Activated CD4-positive, alpha-beta T cell treated with anti-CD3 and anti-CD28 coated beads for 36 hours (primary cell): ENCODE data around the gene PCDH11X. TPM values are rescaled to one million over a fixed set of nuclear protein-coding genes. Genes with fewer than 3 reads are reported as not detected.
A peak's percentile ranks its signal among the peaks of the same experiment; 100 is the strongest.
"Not testable (repeated sequence)": the region's sequence is repeated elsewhere in the genome, so short reads cannot be mapped to it uniquely, and the experiment has no call there.

Source experiments
- ATAC-seq: fragments of 200-7000 bp; cut with Tn5 transposase; one replicate; pipeline ENCODE4 v1.10.0; 2021; ENCODE audit warnings: mild to moderate bottlenecking, moderate library complexity
- CTCF ChIA-PET: fragments of 350-600 bp; sonication (Branson Sonifier 250); formaldehyde crosslinking; loops from one replicate; lab custom pipeline; 2021; ENCODE audit warnings: antibody characterized with exemption; lab: Charles Lee
- POLR2A ChIA-PET: fragments of 350-600 bp; sonication (Branson Sonifier 250); formaldehyde crosslinking; loops from one replicate; lab custom pipeline; 2021; ENCODE audit warnings: antibody characterized with exemption, inconsistent platforms; lab: Charles Lee
- DNase-seq: peaks from one replicate; pipeline ENCODE4 v3.0.0-alpha.2; 2020
- H3K27ac Mint-ChIP-seq: one replicate; pipeline ENCODE4 v1.8.0; 2021; ENCODE audit warnings: mixed read lengths
- H3K27me3 Mint-ChIP-seq: one replicate; pipeline ENCODE4 v1.8.0; 2021; ENCODE audit warnings: mixed read lengths
- H3K36me3 Mint-ChIP-seq: one replicate; pipeline ENCODE4 v1.8.0; 2021; ENCODE audit warnings: low read depth, mixed read lengths
- H3K4me1 Mint-ChIP-seq: one replicate; pipeline ENCODE4 v1.8.0; 2021; ENCODE audit warnings: mixed read lengths
- H3K4me3 Mint-ChIP-seq: one replicate; pipeline ENCODE4 v1.8.0; 2021; ENCODE audit warnings: mild to moderate bottlenecking, moderate library complexity, mixed read lengths
- H3K9me3 Mint-ChIP-seq: one replicate; pipeline ENCODE4 v1.8.0; 2021; ENCODE audit warnings: low read depth, mixed read lengths
- intact Hi-C, 2 experiments: fragments of 100-400 bp; cut with DNase I in 1 of 2; cut with micrococcal nuclease in 1 of 2; formaldehyde crosslinking; loops; one replicate each; pipeline versions ENCODE4 v1.14.2 to v1.15.1; 2022 to 2024; cut with DNase I, micrococcal nuclease
- total RNA-seq, 2 experiments: library from RNA; stranded (reverse); gene quantifications; one replicate each; pipeline ENCODE4 v1.2.3, GENCODE V29; 2021

PCDH11X gene, protein sequence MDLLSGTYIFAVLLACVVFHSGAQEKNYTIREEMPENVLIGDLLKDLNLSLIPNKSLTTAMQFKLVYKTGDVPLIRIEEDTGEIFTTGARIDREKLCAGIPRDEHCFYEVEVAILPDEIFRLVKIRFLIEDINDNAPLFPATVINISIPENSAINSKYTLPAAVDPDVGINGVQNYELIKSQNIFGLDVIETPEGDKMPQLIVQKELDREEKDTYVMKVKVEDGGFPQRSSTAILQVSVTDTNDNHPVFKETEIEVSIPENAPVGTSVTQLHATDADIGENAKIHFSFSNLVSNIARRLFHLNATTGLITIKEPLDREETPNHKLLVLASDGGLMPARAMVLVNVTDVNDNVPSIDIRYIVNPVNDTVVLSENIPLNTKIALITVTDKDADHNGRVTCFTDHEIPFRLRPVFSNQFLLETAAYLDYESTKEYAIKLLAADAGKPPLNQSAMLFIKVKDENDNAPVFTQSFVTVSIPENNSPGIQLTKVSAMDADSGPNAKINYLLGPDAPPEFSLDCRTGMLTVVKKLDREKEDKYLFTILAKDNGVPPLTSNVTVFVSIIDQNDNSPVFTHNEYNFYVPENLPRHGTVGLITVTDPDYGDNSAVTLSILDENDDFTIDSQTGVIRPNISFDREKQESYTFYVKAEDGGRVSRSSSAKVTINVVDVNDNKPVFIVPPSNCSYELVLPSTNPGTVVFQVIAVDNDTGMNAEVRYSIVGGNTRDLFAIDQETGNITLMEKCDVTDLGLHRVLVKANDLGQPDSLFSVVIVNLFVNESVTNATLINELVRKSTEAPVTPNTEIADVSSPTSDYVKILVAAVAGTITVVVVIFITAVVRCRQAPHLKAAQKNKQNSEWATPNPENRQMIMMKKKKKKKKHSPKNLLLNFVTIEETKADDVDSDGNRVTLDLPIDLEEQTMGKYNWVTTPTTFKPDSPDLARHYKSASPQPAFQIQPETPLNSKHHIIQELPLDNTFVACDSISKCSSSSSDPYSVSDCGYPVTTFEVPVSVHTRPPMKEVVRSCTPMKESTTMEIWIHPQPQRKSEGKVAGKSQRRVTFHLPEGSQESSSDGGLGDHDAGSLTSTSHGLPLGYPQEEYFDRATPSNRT (N-terminal part only)
- total RNA-seq: under 1 TPM in 1 of 2 experiments, not detected in 1; 0.05 TPM

DNA sequence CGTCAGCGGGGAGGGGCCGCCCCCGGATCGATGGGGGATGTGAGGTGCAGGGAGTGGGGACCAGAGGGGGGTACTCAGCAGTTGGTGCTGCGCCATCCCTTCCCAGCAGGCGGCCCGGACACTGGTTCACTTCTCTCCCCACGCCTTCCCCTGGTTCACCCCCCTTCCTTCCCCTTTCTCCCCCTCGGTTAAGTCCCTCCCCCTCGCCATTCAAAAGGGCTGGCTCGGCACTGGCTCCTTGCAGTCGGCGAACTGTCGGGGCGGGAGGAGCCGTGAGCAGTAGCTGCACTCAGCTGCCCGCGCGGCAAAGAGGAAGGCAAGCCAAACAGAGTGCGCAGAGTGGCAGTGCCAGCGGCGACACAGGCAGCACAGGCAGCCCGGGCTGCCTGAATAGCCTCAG is at the start of gene PCDH11X:
TSS of gene PCDH11X (plus strand) at position 241 of the 400 bp plus-strand sequence. CDS start 56,130 bp downstream, outside the sequence.
- DNase-seq (peak; percentile 7), ATAC-seq (peak; percentile 53)
- H3K27ac Mint-ChIP-seq, H3K36me3 Mint-ChIP-seq, H3K9me3 Mint-ChIP-seq, CTCF ChIA-PET, intact Hi-C loops, H3K27me3 Mint-ChIP-seq, H3K4me3 Mint-ChIP-seq, POLR2A ChIA-PET, H3K4me1 Mint-ChIP-seq: not testable (repeated sequence)

DNA sequence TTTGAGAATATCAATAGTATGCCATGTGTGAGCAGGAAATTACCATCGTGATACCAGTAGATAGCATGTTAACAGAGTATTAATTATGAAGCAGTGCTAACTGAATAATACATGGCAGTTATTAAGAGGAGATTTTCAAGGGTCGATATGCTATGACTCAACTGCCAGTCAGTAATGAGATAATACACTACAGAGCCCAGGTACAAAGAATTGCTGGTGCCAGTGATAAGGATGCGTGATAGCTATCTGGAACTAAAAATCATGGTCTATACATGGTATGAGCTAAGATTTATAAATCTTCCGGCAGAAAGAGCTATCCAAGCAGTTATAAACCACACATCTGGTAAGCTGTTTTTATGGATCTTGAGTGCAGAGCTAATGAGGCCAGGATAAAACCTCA is 31.7 kb upstream of the PCDH11X start:
- POLR2A ChIA-PET, H3K4me3 Mint-ChIP-seq, H3K27ac Mint-ChIP-seq, H3K36me3 Mint-ChIP-seq, H3K27me3 Mint-ChIP-seq, intact Hi-C loops, ATAC-seq, H3K4me1 Mint-ChIP-seq, H3K9me3 Mint-ChIP-seq, CTCF ChIA-PET, DNase-seq: not testable (repeated sequence)

DNA sequence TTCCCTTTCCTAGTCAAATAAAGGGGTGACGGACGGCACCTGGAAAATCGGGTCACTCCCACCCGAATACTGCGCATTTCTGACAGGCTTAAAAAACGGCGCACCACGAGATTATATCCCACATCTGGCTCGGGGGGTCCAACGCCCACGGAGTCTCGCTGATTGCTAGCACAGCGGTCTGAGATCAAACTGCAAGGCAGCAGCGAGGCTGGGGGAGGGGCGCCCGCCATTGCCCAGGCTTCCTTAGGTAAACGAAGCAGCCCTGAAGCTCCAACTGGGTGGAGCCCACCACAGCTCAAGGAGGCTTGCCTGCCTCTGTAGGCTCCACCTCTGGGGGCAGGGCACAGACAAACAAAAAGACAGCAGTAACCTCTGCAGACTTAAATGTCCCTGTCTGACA is 26.2 kb upstream of the PCDH11X start:
- H3K27ac Mint-ChIP-seq, H3K9me3 Mint-ChIP-seq, H3K4me1 Mint-ChIP-seq, H3K4me3 Mint-ChIP-seq, ATAC-seq, intact Hi-C loops, POLR2A ChIA-PET, H3K27me3 Mint-ChIP-seq, CTCF ChIA-PET, DNase-seq, H3K36me3 Mint-ChIP-seq: not testable (repeated sequence)

DNA sequence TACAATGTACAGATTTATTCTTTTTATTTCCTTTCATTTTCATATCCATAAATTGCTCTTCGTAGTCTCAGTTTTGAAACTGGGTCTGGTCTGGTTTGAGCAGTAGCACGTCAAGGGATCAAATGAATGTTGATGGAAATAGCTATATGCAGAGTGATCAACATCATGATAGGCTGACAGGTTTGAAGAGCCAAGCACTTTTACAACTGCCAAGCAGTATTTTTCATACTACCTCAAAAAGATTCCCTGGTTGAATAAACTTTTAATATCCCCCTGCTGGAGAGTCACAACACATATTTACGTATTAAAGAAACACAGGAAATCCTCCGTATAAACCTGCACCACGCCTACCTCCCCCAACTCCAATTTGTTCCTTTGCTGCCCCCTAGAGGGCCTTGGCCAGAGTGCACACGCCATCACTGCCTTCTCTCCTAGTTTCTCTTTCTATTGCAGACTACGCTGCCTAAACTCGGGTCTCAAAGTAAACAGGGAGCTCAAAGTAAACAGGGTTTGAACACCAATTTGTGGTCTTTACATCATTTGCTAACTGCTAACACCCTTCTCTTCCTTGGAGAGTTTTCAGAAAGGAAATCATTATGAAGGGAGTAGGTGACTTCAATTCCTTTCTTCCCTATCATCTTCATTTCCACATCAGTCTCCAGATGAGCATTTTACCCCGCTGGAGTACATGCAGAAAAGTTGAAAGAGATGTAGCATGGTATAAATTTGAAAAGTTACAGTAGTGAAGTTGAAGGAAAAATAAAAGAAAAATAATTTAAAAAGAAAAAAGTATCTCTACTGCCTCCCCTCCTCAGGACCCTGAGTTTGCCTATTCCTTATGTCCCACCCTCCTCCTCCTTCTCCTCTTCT is 8.3 kb upstream of the PCDH11X start:
- POLR2A ChIA-PET, H3K27me3 Mint-ChIP-seq, H3K4me1 Mint-ChIP-seq, H3K4me3 Mint-ChIP-seq, CTCF ChIA-PET, DNase-seq, intact Hi-C loops, H3K36me3 Mint-ChIP-seq, H3K9me3 Mint-ChIP-seq, H3K27ac Mint-ChIP-seq: not testable (repeated sequence)
- ATAC-seq: peak; percentile 89

DNA sequence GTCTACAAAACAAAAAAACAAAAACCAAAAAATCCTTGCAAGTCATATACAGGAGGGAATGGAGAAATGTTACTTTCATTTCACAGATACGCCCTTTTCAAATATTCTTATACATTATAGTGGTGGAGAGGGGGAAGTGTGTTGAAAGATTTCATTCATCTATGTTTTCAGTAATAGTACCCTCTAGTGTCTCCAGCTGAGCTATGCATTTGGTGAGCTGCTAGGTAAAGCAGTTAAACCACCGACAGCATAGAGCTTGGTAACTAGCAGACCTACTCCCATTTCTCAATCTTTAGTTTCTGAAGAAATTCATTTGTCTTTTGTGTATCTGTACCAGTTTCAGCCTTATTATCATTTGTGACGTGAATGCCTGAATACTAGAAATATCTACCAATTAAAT is 5.2 kb upstream of the PCDH11X start:
- H3K27me3 Mint-ChIP-seq, ATAC-seq, H3K36me3 Mint-ChIP-seq, POLR2A ChIA-PET, intact Hi-C loops, H3K27ac Mint-ChIP-seq, H3K9me3 Mint-ChIP-seq, DNase-seq, H3K4me3 Mint-ChIP-seq, CTCF ChIA-PET, H3K4me1 Mint-ChIP-seq: not testable (repeated sequence)

DNA sequence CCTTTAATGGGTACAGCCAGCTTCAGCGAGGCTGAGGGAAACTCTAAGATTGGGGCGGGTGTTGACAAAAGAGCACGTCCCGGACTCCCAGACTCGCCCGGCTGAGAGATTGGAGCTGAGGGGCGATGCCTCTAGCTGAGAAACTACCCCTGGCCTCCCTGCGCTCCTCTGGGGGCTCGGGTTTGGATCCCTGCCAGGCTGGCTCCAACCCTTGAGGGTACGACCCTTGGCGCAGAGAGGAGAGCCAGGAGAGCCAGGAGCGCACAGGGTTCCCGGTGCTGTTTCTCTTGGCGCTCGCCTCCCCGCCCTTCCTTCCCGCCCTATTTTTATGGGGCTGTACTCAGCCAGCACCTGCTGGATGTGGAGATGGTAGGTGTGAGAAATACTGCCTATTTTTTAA is 833 bp downstream of the PCDH11X start:
- intact Hi-C loops, H3K36me3 Mint-ChIP-seq, H3K9me3 Mint-ChIP-seq, ATAC-seq, POLR2A ChIA-PET, H3K27ac Mint-ChIP-seq, DNase-seq, H3K4me3 Mint-ChIP-seq, CTCF ChIA-PET, H3K4me1 Mint-ChIP-seq, H3K27me3 Mint-ChIP-seq: not testable (repeated sequence)

DNA sequence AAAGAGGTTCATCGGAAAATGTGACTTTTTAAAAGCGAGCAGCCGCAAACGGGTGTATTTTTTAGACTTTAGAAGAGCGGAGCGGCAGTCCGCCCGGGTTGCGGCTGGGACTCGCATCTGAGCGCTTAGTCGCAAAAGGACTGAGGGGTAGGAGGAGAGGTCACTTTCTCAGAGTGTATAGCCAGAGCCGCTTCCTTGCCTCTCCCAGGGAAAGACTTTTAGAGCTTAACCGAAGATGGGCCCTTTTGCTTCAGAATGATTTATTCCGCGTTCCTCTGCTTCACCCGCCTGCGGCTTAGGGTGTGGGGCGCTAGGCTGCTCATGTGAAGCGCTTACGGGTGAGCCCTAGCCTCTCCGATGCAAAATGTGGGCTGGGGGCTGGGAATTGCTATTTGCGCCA is 1.5 kb downstream of the PCDH11X start:
- DNase-seq, H3K27ac Mint-ChIP-seq, CTCF ChIA-PET, H3K9me3 Mint-ChIP-seq, ATAC-seq, H3K4me3 Mint-ChIP-seq, POLR2A ChIA-PET, H3K4me1 Mint-ChIP-seq, H3K27me3 Mint-ChIP-seq, H3K36me3 Mint-ChIP-seq, intact Hi-C loops: not testable (repeated sequence)

DNA sequence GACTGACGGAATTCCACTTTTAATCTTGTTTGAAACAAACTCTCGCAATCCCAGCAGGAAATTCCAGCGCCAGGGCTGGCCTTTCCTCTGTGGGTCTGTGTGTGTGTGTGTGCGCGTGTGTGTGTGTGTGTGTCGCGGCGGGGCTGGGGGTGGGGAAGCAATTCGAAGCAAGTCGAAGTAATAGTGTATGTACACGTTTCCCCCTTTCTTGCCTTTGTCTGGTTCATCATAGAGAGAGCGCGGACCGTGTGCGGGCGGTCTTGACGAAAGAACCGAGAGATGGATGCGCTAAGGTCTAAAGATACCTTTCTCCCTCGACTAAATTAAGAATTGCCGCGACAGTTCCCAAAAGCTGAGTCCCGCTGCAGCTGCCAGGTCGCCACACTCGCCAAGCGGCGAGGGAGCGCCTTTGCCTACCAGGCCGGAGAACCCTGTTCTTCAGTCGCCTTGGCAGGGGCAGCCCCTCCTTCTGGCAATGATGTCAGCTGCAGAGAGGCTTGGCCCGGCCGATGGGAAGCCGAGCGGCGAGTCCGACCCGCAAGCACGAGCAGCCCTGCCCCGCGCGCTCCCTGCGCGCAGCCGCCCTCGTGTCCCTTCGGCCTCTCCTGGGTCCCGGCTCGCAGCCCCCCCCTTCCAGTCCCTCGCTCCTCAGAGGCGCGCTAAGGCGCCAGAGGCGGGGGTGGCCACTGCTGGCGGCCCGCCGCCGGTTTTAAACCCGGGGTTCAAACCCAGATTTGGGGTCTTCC is 2.6 kb downstream of the PCDH11X start:
- H3K27ac Mint-ChIP-seq, H3K27me3 Mint-ChIP-seq, ATAC-seq, intact Hi-C loops, POLR2A ChIA-PET, H3K36me3 Mint-ChIP-seq, DNase-seq, H3K9me3 Mint-ChIP-seq, CTCF ChIA-PET, H3K4me1 Mint-ChIP-seq, H3K4me3 Mint-ChIP-seq: not testable (repeated sequence)

DNA sequence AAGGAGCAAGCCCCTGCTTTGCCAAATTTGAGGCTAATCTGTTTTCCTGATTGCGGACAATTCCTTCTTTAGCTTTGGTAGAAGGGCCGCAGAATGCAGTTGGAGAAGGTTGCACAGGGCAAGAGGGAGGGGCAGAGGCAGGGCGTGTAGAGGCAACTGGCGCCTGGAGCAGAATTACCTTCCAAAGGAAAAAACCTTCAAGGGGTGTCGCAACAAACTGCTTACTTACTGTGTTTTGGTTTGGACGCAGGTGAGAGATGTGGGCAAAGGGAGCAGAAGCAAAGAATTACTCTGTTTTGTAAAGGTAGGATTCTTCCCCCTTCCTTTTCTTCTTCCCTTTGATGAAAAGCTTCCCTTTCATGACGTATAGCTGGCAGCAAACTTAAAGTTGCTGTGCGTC is 3.6 kb downstream of the PCDH11X start:
- H3K27ac Mint-ChIP-seq, H3K9me3 Mint-ChIP-seq, intact Hi-C loops: not testable (repeated sequence)

DNA sequence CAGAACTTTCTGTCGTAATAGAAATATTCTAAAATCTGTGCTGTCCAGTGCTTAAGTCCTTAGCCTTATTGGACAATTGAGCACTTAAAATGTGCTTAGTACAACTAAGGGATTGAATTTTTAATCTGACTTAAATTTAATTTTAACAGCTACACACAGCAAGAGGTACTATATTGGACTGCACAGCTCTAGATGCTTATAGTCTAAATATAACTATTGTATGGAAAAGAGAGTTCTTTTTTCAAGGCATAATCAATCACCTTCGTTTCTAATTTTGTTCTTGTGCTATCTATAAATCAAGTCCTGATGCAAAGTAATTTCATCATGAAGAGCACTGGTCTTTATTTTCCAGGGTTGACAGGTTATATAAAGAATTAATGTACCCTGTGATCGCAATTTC is 38.4 kb downstream of the PCDH11X start:
- H3K27me3 Mint-ChIP-seq, POLR2A ChIA-PET, DNase-seq, H3K36me3 Mint-ChIP-seq, ATAC-seq, H3K4me1 Mint-ChIP-seq, H3K27ac Mint-ChIP-seq, H3K4me3 Mint-ChIP-seq, CTCF ChIA-PET, H3K9me3 Mint-ChIP-seq, intact Hi-C loops: not testable (repeated sequence)

More for the DNA sequence above, 3.6 kb downstream of the PCDH11X start:
- H3K27me3 Mint-ChIP-seq, POLR2A ChIA-PET, ATAC-seq, H3K4me1 Mint-ChIP-seq, DNase-seq, H3K4me3 Mint-ChIP-seq, H3K36me3 Mint-ChIP-seq, CTCF ChIA-PET: not testable (repeated sequence)
